ENCODE results near the gene BRIP1. TPM values are rescaled to one million over a fixed set of nuclear protein-coding genes. Genes with fewer than 3 reads are reported as not detected.
"Not testable (repeated sequence)": the region's sequence is repeated elsewhere in the genome, so short reads cannot be mapped to it uniquely, and the experiment has no call there.

The BRIP1 gene
- total RNA-seq, 1 donor from 2014 or later: 66.4 TPM

DNA sequence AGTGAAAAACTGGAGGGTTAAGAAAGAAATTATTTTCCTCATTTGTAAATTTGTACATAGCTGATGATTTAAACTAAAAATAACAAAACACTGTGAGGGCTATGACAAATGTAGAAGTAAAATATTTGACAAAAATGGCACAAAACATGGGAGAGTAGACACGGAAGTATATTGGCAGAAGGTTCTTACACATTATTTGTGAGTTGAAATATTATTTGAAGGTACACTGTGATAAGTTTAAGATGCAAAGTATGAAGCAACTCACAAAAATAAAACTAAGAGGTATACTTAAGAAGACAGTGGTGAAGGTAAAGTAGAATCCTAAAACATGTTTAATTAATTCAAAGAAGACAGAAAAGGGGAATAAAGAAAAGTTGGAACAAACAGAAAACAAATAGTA lies 34.6 kb downstream of the BRIP1 start:
- DNase-seq (ENCODE audit: low spot score): no peak
- Mint-ChIP-seq H3K4me1 (no peaks in the 10 kb centered on the region), H3K4me3 (no peak overlapping the region), H3K9me3 (peaks cover 17% of the 10 kb centered on the region), H3K27me3 (ENCODE audit: insufficient read depth, low read depth) (no peaks in the 10 kb centered on the region), H3K36me3 (peaks cover 45% of the 10 kb centered on the region), H3K27ac (no peak overlapping the region)
- Histone ChIP-seq H3K27me3 (no peaks in the 10 kb centered on the region), H3K27ac (no peak overlapping the region), H3K9me3 (ENCODE audit: low read depth) (peaks cover 5% of the 10 kb centered on the region), H3K4me1 (no peaks in the 10 kb centered on the region), H3K9ac (no peak overlapping the region), H4K20me1 (ENCODE audit: low read depth) (no peaks in the 10 kb centered on the region), H2AFZ (replicated peaks) (no peak overlapping the region), H3K36me3 (peaks cover 21% of the 10 kb centered on the region), H3K79me2 (ENCODE audit: low read depth) (peaks cover 21% of the 10 kb centered on the region), H3K4me2 (no peak overlapping the region), H3K4me3 (no peak overlapping the region), H3F3A (ENCODE audit: low read depth) (no peaks in the 10 kb centered on the region)
- TF ChIP-seq EZH2phosphoT487 (IDR thresholded peaks at IDR 0.05) (no peak), EZH2 (IDR thresholded peaks at IDR 0.05) (no peak)
- TF ChIP-seq, protein P1, sequence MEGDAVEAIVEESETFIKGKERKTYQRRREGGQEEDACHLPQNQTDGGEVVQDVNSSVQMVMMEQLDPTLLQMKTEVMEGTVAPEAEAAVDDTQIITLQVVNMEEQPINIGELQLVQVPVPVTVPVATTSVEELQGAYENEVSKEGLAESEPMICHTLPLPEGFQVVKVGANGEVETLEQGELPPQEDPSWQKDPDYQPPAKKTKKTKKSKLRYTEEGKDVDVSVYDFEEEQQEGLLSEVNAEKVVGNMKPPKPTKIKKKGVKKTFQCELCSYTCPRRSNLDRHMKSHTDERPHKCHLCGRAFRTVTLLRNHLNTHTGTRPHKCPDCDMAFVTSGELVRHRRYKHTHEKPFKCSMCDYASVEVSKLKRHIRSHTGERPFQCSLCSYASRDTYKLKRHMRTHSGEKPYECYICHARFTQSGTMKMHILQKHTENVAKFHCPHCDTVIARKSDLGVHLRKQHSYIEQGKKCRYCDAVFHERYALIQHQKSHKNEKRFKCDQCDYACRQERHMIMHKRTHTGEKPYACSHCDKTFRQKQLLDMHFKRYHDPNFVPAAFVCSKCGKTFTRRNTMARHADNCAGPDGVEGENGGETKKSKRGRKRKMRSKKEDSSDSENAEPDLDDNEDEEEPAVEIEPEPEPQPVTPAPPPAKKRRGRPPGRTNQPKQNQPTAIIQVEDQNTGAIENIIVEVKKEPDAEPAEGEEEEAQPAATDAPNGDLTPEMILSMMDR (IDR thresholded peaks at IDR 0.05): no peak

DNA sequence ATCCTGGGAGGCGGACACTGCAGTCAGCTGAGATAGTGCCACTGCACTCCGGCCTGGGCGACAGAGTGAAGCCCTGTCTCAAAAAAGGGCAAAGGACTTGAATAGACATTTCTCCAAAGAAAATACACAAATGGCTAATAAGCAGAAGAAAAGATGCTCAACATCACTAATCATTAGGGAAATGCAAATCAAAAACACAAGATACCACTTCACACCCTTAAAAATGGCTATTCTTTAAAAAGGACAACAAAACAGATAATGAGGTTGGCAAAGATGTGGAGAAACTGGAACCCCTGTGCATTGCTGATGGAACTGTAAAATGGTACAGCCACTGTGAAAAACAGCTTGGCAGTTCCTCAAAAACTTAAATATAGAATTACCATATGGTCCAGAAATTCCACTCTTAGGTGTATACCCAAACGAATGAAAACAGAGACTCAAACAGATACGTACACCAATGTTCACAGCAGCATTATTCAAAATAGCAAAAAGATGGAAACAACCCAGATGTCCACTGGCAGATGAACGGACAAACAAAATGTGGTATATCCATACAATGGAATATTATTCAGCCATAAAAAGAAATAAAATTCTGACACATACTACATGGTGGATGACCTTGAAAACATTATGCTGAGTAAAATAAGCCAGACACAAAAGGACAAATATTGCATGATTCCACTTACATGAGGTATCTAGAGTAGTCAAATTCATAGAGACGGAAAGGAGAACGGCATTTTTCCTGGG lies 35.5 kb downstream of the BRIP1 start:
- Histone ChIP-seq H3K79me2 (ENCODE audit: low read depth) (peaks cover 21% of the 10 kb centered on the region), H3K27ac (no peak overlapping the region), H3K4me2 (no peak overlapping the region), H3K9me3 (ENCODE audit: low read depth) (peaks cover 5% of the 10 kb centered on the region), H3K4me1 (no peaks in the 10 kb centered on the region), H2AFZ (replicated peaks) (no peak overlapping the region), H4K20me1 (ENCODE audit: low read depth) (no peaks in the 10 kb centered on the region), H3K4me3 (no peak overlapping the region), H3K36me3 (peaks cover 21% of the 10 kb centered on the region), H3F3A (ENCODE audit: low read depth) (no peaks in the 10 kb centered on the region), H3K27me3 (no peaks in the 10 kb centered on the region), H3K9ac (no peak overlapping the region)
- Mint-ChIP-seq H3K36me3 (peaks cover 50% of the 10 kb centered on the region), H3K4me3 (no peak overlapping the region), H3K9me3 (peaks cover 17% of the 10 kb centered on the region), H3K27ac (no peak overlapping the region), H3K27me3 (ENCODE audit: insufficient read depth, low read depth) (no peaks in the 10 kb centered on the region), H3K4me1 (no peaks in the 10 kb centered on the region)
- TF ChIP-seq EZH2 (IDR thresholded peaks at IDR 0.05): no peak
- TF ChIP-seq, protein P1 (IDR thresholded peaks at IDR 0.05): no peak
- no peak for TF ChIP-seq EZH2phosphoT487 (IDR thresholded peaks at IDR 0.05)
- DNase-seq (ENCODE audit: low spot score): no peak

- not testable (repeated sequence) for H3K9ac ChIP-seq; H3K9me3 ChIP-seq (ENCODE audit: low read depth); H3K27ac Mint-ChIP-seq; H3K27me3 ChIP-seq; H3K27me3 Mint-ChIP-seq (ENCODE audit: insufficient read depth, low read depth); H3K4me3 Mint-ChIP-seq; H3K4me2 ChIP-seq; H3K27ac ChIP-seq; H4K20me1 ChIP-seq (ENCODE audit: low read depth); H3F3A ChIP-seq (ENCODE audit: low read depth); H3K4me1 Mint-ChIP-seq; DNase-seq (ENCODE audit: low spot score); H3K4me3 ChIP-seq; H2AFZ ChIP-seq (replicated peaks); H3K4me1 ChIP-seq
- Histone ChIP-seq H3K36me3 (peaks cover 21% of the 10 kb centered on the region), H3K79me2 (ENCODE audit: low read depth) (peaks cover 21% of the 10 kb centered on the region)
- Mint-ChIP-seq H3K36me3 (peaks cover 57% of the 10 kb centered on the region), H3K9me3 (peaks cover 17% of the 10 kb centered on the region)
These were observed 36.5 kb downstream of the BRIP1 start for GRCh38 chr17:61826866-61827265.

- not testable (repeated sequence) for H3K27me3 Mint-ChIP-seq (ENCODE audit: insufficient read depth, low read depth); H3K4me3 ChIP-seq; H3K4me1 ChIP-seq; H3F3A ChIP-seq (ENCODE audit: low read depth); H4K20me1 ChIP-seq (ENCODE audit: low read depth); H3K9ac ChIP-seq; H3K4me3 Mint-ChIP-seq; H3K4me1 Mint-ChIP-seq; H3K9me3 ChIP-seq (ENCODE audit: low read depth); DNase-seq (ENCODE audit: low spot score); H2AFZ ChIP-seq (replicated peaks); H3K4me2 ChIP-seq; H3K27ac ChIP-seq; H3K27me3 ChIP-seq; H3K27ac Mint-ChIP-seq
- Histone ChIP-seq H3K79me2 (ENCODE audit: low read depth) (peaks cover 21% of the 10 kb centered on the region), H3K36me3 (peaks cover 21% of the 10 kb centered on the region)
- Mint-ChIP-seq H3K36me3 (peaks cover 61% of the 10 kb centered on the region), H3K9me3 (peaks cover 17% of the 10 kb centered on the region)
These were observed 37.1 kb downstream of the BRIP1 start for GRCh38 chr17:61826198-61826597.
